ENCODE measurements around the gene OTUB2.

The OTUB2 gene

GRCh38 chr14:93997082-93997481 is 29.1 kb upstream of the OTUB2 start, which contains the start of gene CCDC197:
Gene CCDC197 (plus strand): TSS chr14:93997301. CDS start chr14:93998132, 831 bp downstream.
- no peak for DNase-seq (ENCODE audit: low spot score)

- DNase-seq (ENCODE audit: low spot score), result no peak
These were observed 27.9 kb upstream of the OTUB2 start for GRCh38 chr14:93997916-93998870.

GRCh38 chr14:93998871-93999403 is 27.2 kb upstream of the OTUB2 start:
- DNase-seq (ENCODE audit: low spot score), result no peak

DNA sequence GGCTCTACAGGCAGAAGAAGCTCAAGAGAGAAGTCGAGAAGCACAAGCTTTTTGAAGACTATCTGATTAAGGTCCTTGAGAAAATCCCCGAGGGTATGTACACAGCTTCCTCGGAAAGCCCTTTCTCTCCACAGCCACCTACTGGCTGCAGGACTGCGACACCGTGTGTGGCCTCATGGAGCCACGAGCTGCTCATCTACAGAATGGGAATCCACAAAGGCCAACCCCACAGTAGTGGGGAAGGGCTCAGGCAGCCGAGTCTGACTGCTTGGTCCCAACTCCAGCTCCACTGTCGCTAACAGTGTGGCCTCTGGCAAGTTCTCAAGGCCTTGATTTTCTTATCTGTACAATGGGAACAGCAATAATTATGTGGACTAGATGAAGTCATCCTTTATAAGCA is 26.6 kb upstream of the OTUB2 start:
- no peak for DNase-seq (ENCODE audit: low spot score)

DNA sequence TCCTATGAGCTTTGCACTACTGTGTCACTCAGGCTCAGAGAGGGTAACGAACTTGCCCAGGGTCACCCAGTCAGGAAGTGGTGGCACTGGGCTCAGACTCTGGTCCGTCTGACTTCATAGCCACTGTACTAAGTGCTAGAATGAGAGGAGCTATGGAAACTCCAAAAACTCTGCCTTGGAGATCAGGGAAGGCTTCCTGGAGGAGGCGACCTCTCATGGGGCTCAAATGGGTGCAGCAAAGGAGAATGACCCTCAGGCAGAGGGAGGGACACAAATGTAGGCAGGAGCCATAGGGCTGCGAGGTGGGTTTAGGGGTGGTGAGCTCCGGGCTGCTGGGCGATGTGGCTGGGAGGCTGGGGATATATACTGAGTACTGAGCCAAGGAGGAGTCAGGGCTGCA is 25.9 kb upstream of the OTUB2 start:
- no peak for DNase-seq (ENCODE audit: low spot score)

DNA sequence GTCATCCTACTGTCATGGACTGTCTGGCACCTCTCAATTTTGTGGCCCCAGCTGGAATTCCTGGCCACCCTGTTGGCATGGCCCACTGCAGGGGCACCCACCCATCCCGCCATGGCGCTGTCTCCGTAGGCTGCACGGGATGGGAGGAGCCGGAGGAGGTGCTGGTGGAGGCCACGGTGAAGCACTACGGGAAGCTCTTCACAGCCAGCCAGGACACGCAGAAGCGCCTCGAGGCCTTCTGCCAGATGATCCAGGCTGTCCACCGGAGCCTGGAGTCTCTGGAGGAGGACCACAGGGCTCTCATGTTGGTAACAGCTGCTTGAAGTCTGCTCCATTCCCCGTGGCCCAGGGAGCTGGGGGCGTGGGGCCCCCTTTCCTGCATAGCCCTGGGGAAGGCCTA is 25.1 kb upstream of the OTUB2 start:
- no peak for DNase-seq (ENCODE audit: low spot score)

GRCh38 chr14:94001501-94002396 is 24.4 kb upstream of the OTUB2 start:
- DNase-seq (ENCODE audit: low spot score), result peak; percentile 83

GRCh38 chr14:94003397-94003796 is 22.7 kb upstream of the OTUB2 start:
- DNase-seq (ENCODE audit: low spot score), result no peak

DNA sequence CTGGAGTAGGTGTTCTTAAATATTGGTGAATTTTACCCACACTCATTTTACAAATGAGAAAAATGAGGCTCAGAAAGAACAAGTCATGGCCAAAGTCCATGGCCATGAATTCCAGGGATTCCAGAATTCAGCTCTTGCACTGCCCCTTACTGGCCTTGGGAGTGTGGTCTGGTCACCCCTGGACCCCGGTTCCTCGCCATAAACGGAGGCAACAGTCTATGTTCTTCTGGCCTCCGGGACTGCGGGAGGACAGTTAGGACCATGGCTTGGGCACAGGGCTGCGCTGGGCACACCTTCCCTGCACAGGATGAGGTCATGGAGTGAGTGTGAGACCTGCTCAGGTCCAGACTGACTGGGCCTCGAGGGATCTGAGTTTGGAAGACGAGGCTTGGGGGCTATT is 22.1 kb upstream of the OTUB2 start:
- no peak for DNase-seq (ENCODE audit: low spot score)

DNA sequence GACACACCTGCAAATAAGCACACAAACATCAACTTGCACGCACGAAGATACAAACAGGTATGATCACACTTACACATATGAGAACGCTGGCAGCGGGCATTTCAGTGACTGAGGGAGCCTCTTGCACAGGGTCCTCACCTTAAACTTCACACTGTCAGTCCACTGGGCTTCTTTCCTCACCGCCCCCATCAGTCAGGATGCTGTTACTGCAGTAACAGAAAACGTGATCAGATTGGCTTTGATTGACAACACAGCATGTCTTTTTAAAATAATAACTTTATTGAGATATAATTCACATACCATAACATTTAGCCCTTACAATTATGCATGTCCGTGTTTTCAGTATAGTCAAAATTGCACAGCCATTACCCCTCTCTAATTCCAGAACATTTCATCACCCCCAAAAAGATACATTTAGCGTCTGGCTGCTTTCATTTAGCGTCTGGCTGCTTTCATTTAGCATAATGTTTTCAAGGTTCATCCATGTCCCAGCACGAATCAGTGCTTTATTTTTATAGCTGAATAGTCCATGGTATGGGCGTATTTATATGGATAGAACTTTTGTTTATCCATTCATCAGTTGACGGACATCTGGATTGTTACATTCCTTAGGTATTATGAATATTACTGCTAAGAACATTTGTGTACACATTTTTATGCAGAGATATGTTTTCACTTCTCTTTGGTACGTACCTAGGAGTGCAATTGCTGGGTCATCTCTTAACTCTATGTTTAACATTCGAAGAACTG is 20.6 kb upstream of the OTUB2 start:
- no peak for DNase-seq (ENCODE audit: low spot score)

- DNase-seq (ENCODE audit: low spot score), result no peak
These were observed 17.9 kb upstream of the OTUB2 start for GRCh38 chr14:94008234-94008633.

- no peak for DNase-seq (ENCODE audit: low spot score)
These were observed 16.4 kb upstream of the OTUB2 start for GRCh38 chr14:94009767-94010166.

DNA sequence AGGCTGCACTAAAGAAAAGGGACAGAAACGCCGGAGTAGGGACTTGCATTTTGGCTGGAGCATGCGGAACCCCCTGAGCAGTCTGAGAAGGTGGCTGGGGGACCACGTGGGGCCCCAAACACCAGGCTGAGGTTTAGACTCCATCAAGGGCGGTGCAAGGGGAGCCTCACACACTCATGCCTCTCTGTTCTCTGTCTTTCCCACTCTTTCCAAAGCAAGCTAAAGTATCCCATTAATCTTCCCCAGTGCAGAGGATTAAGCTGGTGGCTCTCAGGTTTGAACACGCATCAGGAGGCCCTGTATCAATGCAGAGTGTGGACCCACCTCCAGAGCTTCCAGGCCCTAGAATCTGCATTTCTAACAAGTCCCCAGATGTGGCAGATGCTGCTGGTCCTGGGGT is 15.5 kb upstream of the OTUB2 start:
- DNase-seq (ENCODE audit: low spot score), result no peak

DNA sequence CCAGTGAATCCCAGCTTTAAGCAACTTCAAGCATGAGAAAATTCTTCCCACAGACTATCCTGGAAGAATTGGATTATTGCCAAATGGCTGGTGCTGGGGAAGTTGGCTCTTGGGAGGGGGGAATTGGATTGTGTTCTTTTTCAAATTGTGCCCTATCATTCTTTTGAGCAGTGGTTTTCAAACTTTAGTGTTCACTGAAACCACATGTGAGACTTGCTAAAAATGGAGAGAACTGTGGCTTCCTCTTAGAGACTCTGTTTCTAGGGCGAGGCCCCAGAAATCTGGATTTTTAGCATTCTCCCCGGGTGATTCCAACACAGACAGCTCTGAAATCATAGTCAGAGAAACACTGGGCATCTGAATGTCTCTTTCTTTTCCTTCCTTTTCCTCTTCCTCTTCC is 14.3 kb upstream of the OTUB2 start:
- no peak for DNase-seq (ENCODE audit: low spot score)

DNA sequence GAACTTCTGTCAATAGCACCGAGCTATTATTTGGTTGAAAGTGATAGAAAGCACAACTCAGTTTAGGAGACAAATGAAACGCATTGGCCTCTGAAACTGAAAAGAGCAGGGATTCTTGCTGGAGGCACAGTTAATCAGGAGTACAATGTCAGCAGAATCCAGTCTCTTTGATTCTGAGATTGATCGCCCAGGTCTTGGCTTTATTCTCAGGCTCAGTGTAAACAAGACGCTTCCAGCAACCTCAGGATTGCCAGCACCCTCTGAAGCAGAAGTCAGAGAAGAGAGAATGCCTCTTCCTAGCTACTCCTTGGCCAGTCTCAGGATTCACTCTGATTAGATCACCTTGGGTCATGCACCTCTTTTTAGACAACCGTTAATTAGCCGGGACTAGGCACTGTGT is 11.8 kb upstream of the OTUB2 start:
- no peak for DNase-seq (ENCODE audit: low spot score)

DNA sequence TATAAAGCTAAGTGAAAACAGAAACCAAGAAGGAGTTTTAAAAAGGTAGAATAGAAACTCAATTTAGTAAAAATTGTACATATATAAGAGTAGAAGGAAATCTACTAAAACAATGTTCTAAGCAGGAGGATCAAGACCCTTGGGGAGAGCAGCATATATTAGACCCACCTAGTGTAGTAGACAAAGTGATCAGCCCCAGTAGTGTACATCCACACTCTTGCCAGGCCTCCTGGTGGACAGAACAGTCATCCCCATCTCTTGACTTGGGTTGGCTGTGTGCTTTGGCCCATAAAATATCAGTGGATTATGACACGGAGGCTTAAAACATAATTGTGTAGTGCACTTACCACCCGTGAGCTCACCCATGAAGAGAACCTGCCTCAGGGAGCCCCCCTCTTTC is 10.9 kb upstream of the OTUB2 start:
- no peak for DNase-seq (ENCODE audit: low spot score)

GRCh38 chr14:94016446-94016976 is 9.6 kb upstream of the OTUB2 start:
- no peak for DNase-seq (ENCODE audit: low spot score)

DNA sequence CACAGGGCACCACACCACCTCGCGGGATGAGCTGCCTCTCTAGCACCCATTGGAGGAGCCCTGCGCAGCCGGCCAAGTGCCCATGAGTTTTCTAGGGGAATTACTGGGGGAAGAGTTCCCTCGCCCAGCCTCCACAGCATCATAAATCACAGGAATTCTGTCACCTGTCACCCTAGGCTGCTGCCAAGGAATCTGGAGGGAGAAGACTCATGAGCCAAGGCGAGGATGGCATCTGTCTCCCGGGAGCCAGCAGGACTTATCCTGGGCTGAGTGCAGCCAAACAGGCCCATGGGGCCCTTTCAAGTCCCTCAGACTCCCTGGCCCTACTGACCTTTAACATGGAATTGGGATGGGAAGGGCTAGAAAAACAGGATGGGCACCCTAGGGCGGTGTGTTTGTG is 7.8 kb upstream of the OTUB2 start:
- DNase-seq (ENCODE audit: low spot score), result no peak

- DNase-seq (ENCODE audit: low spot score), result no peak
These were observed 6.8 kb upstream of the OTUB2 start for GRCh38 chr14:94019329-94019728.

- DNase-seq (ENCODE audit: low spot score), result no peak
These were observed 5.9 kb upstream of the OTUB2 start for GRCh38 chr14:94020267-94020666.

- DNase-seq (ENCODE audit: low spot score), result no peak
These were observed 5.1 kb upstream of the OTUB2 start for GRCh38 chr14:94021001-94021400.

Measured in Ammon's horn (tissue), 1 donor.